Brain microvascular endothelial cell (primary cell): ENCODE data around the gene SNRPF.
"Not testable (repeated sequence)": the region's sequence is repeated elsewhere in the genome, so short reads cannot be mapped to it uniquely, and the experiment has no call there.

Source experiments
- DNase-seq: peaks from one replicate; pipeline ENCODE4 v3.0.0-alpha.2; 2020
- H3K27ac ChIP-seq: fragments of 250-450 bp; sonication (Bioruptor Pico); 2 replicates; pipeline ENCODE4 v1.5.1; 2020; ENCODE audit warnings: mild to moderate bottlenecking, moderate library complexity
- H3K27me3 ChIP-seq: fragments of 250-450 bp; sonication (Bioruptor Pico); replicated peaks from 2 replicates; pipeline ENCODE4 v1.5.1; 2020; ENCODE audit warnings: mild to moderate bottlenecking
- H3K36me3 ChIP-seq: fragments of 250-450 bp; sonication (Bioruptor Pico); replicated peaks from 2 replicates; pipeline ENCODE4 v1.5.1; 2020; ENCODE audit warnings: mild to moderate bottlenecking
- H3K4me3 ChIP-seq: 2 replicates; pipeline ENCODE4 v1.5.1; 2011; ENCODE audit warnings: low read depth, mild to moderate bottlenecking, control low read depth, low read length, moderate library complexity
- CTCF ChIP-seq: IDR thresholded peaks from 2 replicates; pipeline ENCODE4 v1.5.1; 2011; ENCODE audit warnings: low read depth, mild to moderate bottlenecking, moderate library complexity, low read length, control low read depth, inconsistent platforms; ENCODE audit errors: missing control alignments
- in situ Hi-C: cut with HindIII; loops from 2 replicates; pipeline ENCODE4 v1.10.0; 2017; ENCODE audit warnings: low sequenced_read_pairs, low pct_ligation_motif_present

SNRPF gene

GRCh38 chr12:95858451-95859343 lies at the start of gene SNRPF:
SNRPF (plus strand) TSS chr12:95858952; CDS start chr12:95859074, 122 bp downstream.
- peaks cover 15% of the 10 kb centered on the region for H3K36me3 ChIP-seq
- peak within 1 kb of the TSS; percentile 86 for H3K4me3 ChIP-seq
- peak; percentile 98 for DNase-seq
- peak within 1 kb of the TSS; percentile 73 for H3K27ac ChIP-seq
- no peaks in the 10 kb centered on the region for H3K27me3 ChIP-seq
- peak; percentile 32 for TF ChIP-seq CTCF
- in situ Hi-C loops: no loop called here

- H3K4me3 ChIP-seq: no peak overlapping the region
- in situ Hi-C loops: loop anchor here (25.0 kb wide), 1 partner anchor 197 kb away; no protein-coding TSS in a partner anchor
- DNase-seq: no peak
These were observed 49.6 kb upstream of the SNRPF start for GRCh38 chr12:95809000-95809680.

GRCh38 chr12:95810411-95810810 lies 48.3 kb upstream of the SNRPF start:
- in situ Hi-C loops: loop anchor here (25.0 kb wide), 1 partner anchor 198 kb away; no protein-coding TSS in a partner anchor
- no peak overlapping the region for H3K4me3 ChIP-seq
- no peak overlapping the region for H3K27ac ChIP-seq
- no peaks in the 10 kb centered on the region for H3K27me3 ChIP-seq
- H3K36me3 ChIP-seq: no peaks in the 10 kb centered on the region
- TF ChIP-seq CTCF: no peak
- DNase-seq: no peak

More at GRCh38 chr12:95809000-95809680, 49.6 kb upstream of the SNRPF start:
- no peaks in the 10 kb centered on the region for H3K36me3 ChIP-seq
- no peak overlapping the region for H3K27ac ChIP-seq
- no peaks in the 10 kb centered on the region for H3K27me3 ChIP-seq
- no peak for TF ChIP-seq CTCF

GRCh38 chr12:95812155-95812554 lies 46.6 kb upstream of the SNRPF start:
- not testable (repeated sequence) for H3K4me3 ChIP-seq, H3K27me3 ChIP-seq, H3K27ac ChIP-seq, DNase-seq, H3K36me3 ChIP-seq
- in situ Hi-C loops: loop anchor here (25.0 kb wide), 1 partner anchor 200 kb away; no protein-coding TSS in a partner anchor

GRCh38 chr12:95815632-95816212 lies 43.0 kb upstream of the SNRPF start:
- in situ Hi-C loops: loop anchor here (25.0 kb wide), 1 partner anchor 203 kb away; no protein-coding TSS in a partner anchor
- Histone ChIP-seq H3K36me3 (no peaks in the 10 kb centered on the region), H3K27ac (no peak overlapping the region), H3K4me3 (no peak overlapping the region), H3K27me3 (no peaks in the 10 kb centered on the region)
- DNase-seq: no peak
- peak; percentile 53 for TF ChIP-seq CTCF
